NB4 (cell line): ENCODE results near the gene CTXN2.

Experiments used
- DNase-seq: peaks from one replicate; pipeline ENCODE4 v3.0.0; 2010; ENCODE audit warnings: low read depth
- H3K4me3 ChIP-seq: one replicate; pipeline ENCODE4 v1.5.1; 2011; ENCODE audit warnings: mild to moderate bottlenecking, low read depth, low read length, moderate library complexity
- CTCF ChIP-seq: IDR thresholded peaks from one replicate; pipeline ENCODE4 v1.5.1; 2012; ENCODE audit warnings: low read depth, low read length
- MAX ChIP-seq: IDR thresholded peaks from 2 replicates; pipeline ENCODE4 v1.6.1; 2011; ENCODE audit warnings: low read depth, low read length
- MYC ChIP-seq: IDR thresholded peaks from 2 replicates; pipeline ENCODE4 v1.6.1; 2011; ENCODE audit warnings: low read depth, low read length
- POLR2A ChIP-seq: IDR thresholded peaks from 2 replicates; pipeline ENCODE4 v1.6.1; 2011; ENCODE audit warnings: mild to moderate bottlenecking; ENCODE audit not compliant: insufficient read length; ENCODE audit errors: extremely low read depth

Gene CTXN2

GRCh38 chr15:48153526-48153925 lies 37.9 kb upstream of the CTXN2 start:
- TF ChIP-seq MYC (no peak), MAX (no peak), POLR2A (no peak), CTCF (no peak)
- no peak overlapping the region for H3K4me3 ChIP-seq
- DNase-seq = no peak

GRCh38 chr15:48168616-48169015 lies 22.8 kb upstream of the CTXN2 start:
- no peak for TF ChIP-seq MYC
- TF ChIP-seq POLR2A = no peak
- no peak for TF ChIP-seq MAX
- no peak for TF ChIP-seq CTCF
- no peak for DNase-seq
- H3K4me3 ChIP-seq = no peak overlapping the region

GRCh38 chr15:48170981-48171380 lies 20.5 kb upstream of the CTXN2 start:
- no peak overlapping the region for H3K4me3 ChIP-seq
- TF ChIP-seq MYC (no peak), POLR2A (no peak), MAX (no peak), CTCF (no peak)
- DNase-seq = no peak

- no peak for DNase-seq
- TF ChIP-seq POLR2A (no peak), MAX (no peak), MYC (no peak), CTCF (no peak)
- H3K4me3 ChIP-seq = no peak overlapping the region
Measured at GRCh38 chr15:48175126-48175525, 16.3 kb upstream of the CTXN2 start.

GRCh38 chr15:48176112-48176511 lies 15.4 kb upstream of the CTXN2 start:
- DNase-seq = no peak
- no peak for TF ChIP-seq MAX
- no peak for TF ChIP-seq POLR2A
- TF ChIP-seq CTCF = no peak
- TF ChIP-seq MYC = no peak
- H3K4me3 ChIP-seq = no peak overlapping the region

GRCh38 chr15:48176957-48177356 lies 14.5 kb upstream of the CTXN2 start:
- no peak overlapping the region for H3K4me3 ChIP-seq
- DNase-seq = no peak

More at GRCh38 chr15:48176957-48177356, 14.5 kb upstream of the CTXN2 start:
- no peak for TF ChIP-seq MAX
